H1 (cell line): ENCODE measurements around the gene NGFR. TPM values are rescaled to one million over a fixed set of nuclear protein-coding genes. Genes with fewer than 3 reads are reported as not detected.

ENCODE experiments used
- CTCF ChIA-PET: fragments of 300-600 bp; sonication (Branson Sonifier 250); formaldehyde crosslinking; loops from one replicate; lab custom pipeline; 2021; ENCODE audit not compliant: partially characterized antibody; lab: Charles Lee
- POLR2A ChIA-PET: fragments of 300-600 bp; sonication (Branson Sonifier 250); formaldehyde crosslinking; loops from one replicate; lab custom pipeline; 2021; ENCODE audit warnings: inconsistent platforms; ENCODE audit not compliant: partially characterized antibody; lab: Charles Lee
- DNase-seq, 2 experiments: peaks; one replicate each; pipeline versions ENCODE4 v3.0.0 to v3.0.0-alpha.2; 2010 to 2022; ENCODE audit warnings: low spot score in 2 of 2, low read depth in 1 of 2, mixed read lengths in 1 of 2
- FAIRE-seq: peaks from 2 replicates; lab custom pipeline; 2011; peaks lifted over from hg19 to GRCh38; lab: Jason Lieb, UNC
- H2AFZ ChIP-seq: 2 replicates; pipeline ENCODE4 v1.8.1; 2012; ENCODE audit warnings: low read length, inconsistent platforms
- H2AK5ac ChIP-seq: 2 replicates; pipeline ENCODE4 v1.6.1; 2013; ENCODE audit warnings: low read depth, low read length
- H2BK120ac ChIP-seq: replicated peaks from 2 replicates; pipeline ENCODE3; 2013; ENCODE audit warnings: low read depth, low read length, inconsistent platforms
- H2BK12ac ChIP-seq: 2 replicates; pipeline ENCODE4 v1.6.1; 2013; ENCODE audit warnings: low read depth, low read length
- H2BK15ac ChIP-seq: 2 replicates; pipeline ENCODE4 v1.6.1; 2013; ENCODE audit warnings: low read length
- H2BK20ac ChIP-seq: 2 replicates; pipeline ENCODE4 v1.6.1; 2013; ENCODE audit warnings: low read length
- H2BK5ac ChIP-seq: 2 replicates; pipeline ENCODE4 v1.6.1; 2013; ENCODE audit warnings: low read depth, low read length
- H3K14ac ChIP-seq: 2 replicates; pipeline ENCODE4 v1.6.1; 2013; ENCODE audit warnings: inconsistent platforms; ENCODE audit not compliant: insufficient read length
- H3K18ac ChIP-seq: 2 replicates; pipeline ENCODE4 v1.6.1; 2013; ENCODE audit warnings: low read length; ENCODE audit errors: extremely low read depth
- H3K23ac ChIP-seq: 2 replicates; pipeline ENCODE4 v1.6.1; 2013; ENCODE audit warnings: inconsistent platforms; ENCODE audit not compliant: insufficient read length
- H3K23me2 ChIP-seq: 2 replicates; pipeline ENCODE4 v1.6.1; 2013; ENCODE audit warnings: low read depth, low read length
- H3K27ac ChIP-seq: 2 replicates; pipeline ENCODE4 v1.6.1; 2011; ENCODE audit warnings: low read depth, low read length, inconsistent platforms
- H3K27me3 ChIP-seq, 4 experiments: replicated peaks in 1 of 4; 1 replicate in 1 of 4; 2 replicates in 3 of 4; pipeline versions ENCODE4 v1.6.1 to v1.8.1; 2011 to 2013; ENCODE audit warnings: low read length in 3 of 4, mild to moderate bottlenecking in 3 of 4, inconsistent platforms in 2 of 4, mixed read lengths in 2 of 4, moderate library complexity in 1 of 4; ENCODE audit not compliant: control insufficient read depth in 3 of 4, insufficient read depth in 3 of 4; ENCODE audit errors: extremely low read depth in 1 of 4
- H3K36me3 ChIP-seq, 4 experiments: 2 replicates each; pipeline versions ENCODE4 v1.6.1 to v1.8.1; 2011 to 2013; ENCODE audit warnings: mild to moderate bottlenecking in 4 of 4, low read length in 3 of 4, moderate library complexity in 2 of 4, control low read depth in 1 of 4, inconsistent platforms in 1 of 4; ENCODE audit not compliant: insufficient read depth in 4 of 4, control insufficient read depth in 2 of 4
- H3K4ac ChIP-seq: replicated peaks from 2 replicates; pipeline ENCODE3; 2013; ENCODE audit warnings: low read length, low read depth, mixed read lengths, inconsistent platforms; ENCODE audit not compliant: insufficient read length
- H3K4me1 ChIP-seq, 4 experiments: replicated peaks in 1 of 4; 1 replicate in 1 of 4; 2 replicates in 3 of 4; pipeline versions ENCODE4 v1.6.1 to v1.8.1; 2011 to 2013; ENCODE audit warnings: low read length in 3 of 4, inconsistent platforms in 2 of 4, mixed read lengths in 1 of 4; ENCODE audit not compliant: insufficient read depth in 4 of 4, control insufficient read depth in 3 of 4
- H3K4me2 ChIP-seq, 2 experiments: 2 replicates each; pipeline versions ENCODE4 v1.6.1 to v1.8.1; 2011 to 2013; ENCODE audit warnings: low read depth in 2 of 2, low read length in 2 of 2, control low read depth in 1 of 2, inconsistent platforms in 1 of 2, mild to moderate bottlenecking in 1 of 2; ENCODE audit not compliant: insufficient read depth in 1 of 2
- H3K4me3 ChIP-seq, 4 experiments: fragments of 200-600, 300-600 bp in 1 of 4; sonication (generic), shearing (Covaris generic), sonication (Bioruptor Twin) in 1 of 4; 2 replicates each; pipeline versions ENCODE4 v1.5.1 to v1.8.1; 2011 to 2016; ENCODE audit warnings: low read length in 4 of 4, low read depth in 3 of 4, control low read depth in 2 of 4, inconsistent platforms in 2 of 4, mild to moderate bottlenecking in 2 of 4, mixed read lengths in 1 of 4, moderate library complexity in 1 of 4; ENCODE audit not compliant: insufficient read depth in 2 of 4; ENCODE audit errors: extremely low read depth in 1 of 4
- H3K56ac ChIP-seq: replicated peaks from 2 replicates; pipeline ENCODE3; 2013; ENCODE audit warnings: low read depth, mild to moderate bottlenecking, mixed read lengths, low read length, inconsistent platforms; ENCODE audit not compliant: insufficient read length
- H3K79me1 ChIP-seq: 2 replicates; pipeline ENCODE4 v1.6.1; 2013; ENCODE audit warnings: low read depth, low read length, control low read depth
- H3K79me2 ChIP-seq, 2 experiments: 2 replicates each; pipeline versions ENCODE4 v1.6.1 to v1.8.1; 2012 to 2013; ENCODE audit warnings: low read length in 2 of 2, mild to moderate bottlenecking in 2 of 2, inconsistent platforms in 1 of 2; ENCODE audit not compliant: insufficient read depth in 2 of 2, control insufficient read depth in 1 of 2
- H3K9ac ChIP-seq, 4 experiments: replicated peaks in 1 of 4; 1 replicate in 1 of 4; 2 replicates in 3 of 4; pipeline versions ENCODE4 v1.6.1 to v1.8.1; 2011 to 2013; ENCODE audit warnings: low read depth in 3 of 4, low read length in 3 of 4, control low read depth in 2 of 4, mild to moderate bottlenecking in 2 of 4, moderate library complexity in 2 of 4, inconsistent platforms in 1 of 4; ENCODE audit errors: extremely low read depth in 1 of 4
- H3K9me3 ChIP-seq, 2 experiments: 2 replicates each; pipeline versions ENCODE4 v1.6.1 to v1.8.1; 2012 to 2013; ENCODE audit warnings: mild to moderate bottlenecking in 2 of 2, moderate library complexity in 2 of 2, control low read depth in 1 of 2, inconsistent platforms in 1 of 2, low read depth in 1 of 2, low read length in 1 of 2, mixed read lengths in 1 of 2; ENCODE audit not compliant: insufficient read depth in 2 of 2
- H4K20me1 ChIP-seq, 2 experiments: replicated peaks in 1 of 2; 2 replicates each; pipeline versions ENCODE3 to v1.8.1; 2011 to 2013; ENCODE audit warnings: inconsistent platforms in 2 of 2, low read length in 2 of 2, mild to moderate bottlenecking in 1 of 2; ENCODE audit not compliant: insufficient read depth in 2 of 2, control insufficient read depth in 1 of 2
- H4K5ac ChIP-seq: 2 replicates; pipeline ENCODE4 v1.6.1; 2013; ENCODE audit warnings: low read length, low read depth, mixed read lengths, inconsistent platforms; ENCODE audit not compliant: insufficient read length
- H4K8ac ChIP-seq: 2 replicates; pipeline ENCODE4 v1.8.0; 2013; ENCODE audit warnings: mild to moderate bottlenecking, moderate library complexity, low read length, inconsistent platforms; ENCODE audit not compliant: insufficient read depth; ENCODE audit errors: extremely low read depth
- H4K91ac ChIP-seq: replicated peaks from 2 replicates; pipeline ENCODE3; 2013; ENCODE audit warnings: low read length, mixed read lengths, inconsistent platforms; ENCODE audit not compliant: insufficient read length
- BCL11A ChIP-seq, 2 experiments: IDR thresholded peaks; one replicate each; pipeline ENCODE4 v1.6.1; 2011; ENCODE audit warnings: low read depth in 2 of 2, low read length in 2 of 2, mild to moderate bottlenecking in 2 of 2
- CBX8 ChIP-seq: fragments of 300-800, 300-1000 bp; sonication (generic); IDR thresholded peaks from 2 replicates; pipeline ENCODE4 v1.7.1; 2016; ENCODE audit warnings: low read depth, low read length, borderline replicate concordance
- CEBPB ChIP-seq: IDR thresholded peaks from 2 replicates; pipeline ENCODE4 v1.6.1; 2012; ENCODE audit warnings: low read depth, low read length
- CHD1 ChIP-seq: IDR thresholded peaks from 2 replicates; pipeline ENCODE4 v1.6.1; 2012; ENCODE audit warnings: low read depth, low read length, improper control_type of control experiment
- CREB1 ChIP-seq: IDR thresholded peaks from 2 replicates; pipeline ENCODE4 v1.6.1; 2012; ENCODE audit warnings: inconsistent platforms
- CTBP2 ChIP-seq: IDR thresholded peaks from 2 replicates; pipeline ENCODE4 v1.7.0; 2011; ENCODE audit warnings: borderline replicate concordance, mild to moderate bottlenecking, moderate library complexity, mixed read lengths, low read length; ENCODE audit not compliant: insufficient read depth, insufficient read length
- JUND ChIP-seq: IDR thresholded peaks from 2 replicates; pipeline ENCODE4 v1.6.1; 2011; ENCODE audit warnings: mild to moderate bottlenecking, improper control_type of control experiment, low read length
- POLR2AphosphoS5 ChIP-seq: IDR thresholded peaks from 2 replicates; pipeline ENCODE4 v1.6.1; 2011; ENCODE audit warnings: low read depth, low read length
- RAD21 ChIP-seq, 2 experiments: IDR thresholded peaks in 1 of 2; conservative IDR thresholded peaks in 1 of 2; 2 replicates each; pipeline ENCODE4 v1.6.1; 2011; ENCODE audit warnings: low read depth in 2 of 2, low read length in 2 of 2, improper control_type of control experiment in 1 of 2, inconsistent platforms in 1 of 2, mild to moderate bottlenecking in 1 of 2, moderate library complexity in 1 of 2
- RBBP5 ChIP-seq: IDR thresholded peaks from 2 replicates; pipeline ENCODE4 v1.7.1; 2012; ENCODE audit warnings: low read depth, mild to moderate bottlenecking, inconsistent platforms, low read length, moderate library complexity, borderline replicate concordance
- SIRT6 ChIP-seq: IDR thresholded peaks from one replicate; pipeline ENCODE4 v1.7.1; 2012; ENCODE audit warnings: low read length, inconsistent platforms
- TBP ChIP-seq: IDR thresholded peaks from 2 replicates; pipeline ENCODE4 v1.6.1; 2011; ENCODE audit warnings: low read depth, low read length, improper control_type of control experiment
- WGBS, 2 experiments: shearing (Covaris generic) in 1 of 2; methylation state at CpG; one replicate each; pipeline versions ENCODE4 v1.1.6 to v1.1.7; 2013 to 2015; ENCODE audit warnings: low lambda C conversion rate in 2 of 2, mixed read lengths in 2 of 2, inconsistent platforms in 1 of 2, low coverage in 1 of 2, missing lambda C conversion rate in 1 of 2; ENCODE audit not compliant: insufficient replicate concordance in 2 of 2, insufficient coverage in 1 of 2, insufficient read length in 1 of 2; ENCODE audit errors: extremely low coverage in 1 of 2, missing lambda C conversion rate in 1 of 2; 5-methylcytosine and 5-hydroxymethylcytosine counted together
- polyA plus RNA-seq, 7 experiments: library from polyadenylated mRNA; depleted of rRNA in 3 of 7; stranded (reverse) in 5 of 7; unstranded in 2 of 7; fragments of >200 nt in 5 of 7; fragments of 200-250 nt in 2 of 7; gene quantifications; 1 replicate in 5 of 7; 2 replicates in 1 of 7; 4 replicates in 1 of 7; pipeline versions ENCODE4 v1.2.1 to v1.2.3, GENCODE V29; 2011 to 2013; ENCODE audit warnings: missing spikeins in 2 of 7, mixed read lengths in 2 of 7
- total RNA-seq: library from RNA; stranded (reverse); fragmentation: NEBNext Ultra II Directional; extraction: Animal tissue kit (Norgen Biotek cat#: 25700); gene quantifications from 2 replicates; pipeline ENCODE4 v1.2.1, GENCODE V29; 2021

NGFR gene
- total and polyA plus RNA-seq, 2 of the 8 experiments (the other 6 are each of a cell fraction or from before 2014, with no cell fraction given), result 8.1 to 10.3 TPM

DNA sequence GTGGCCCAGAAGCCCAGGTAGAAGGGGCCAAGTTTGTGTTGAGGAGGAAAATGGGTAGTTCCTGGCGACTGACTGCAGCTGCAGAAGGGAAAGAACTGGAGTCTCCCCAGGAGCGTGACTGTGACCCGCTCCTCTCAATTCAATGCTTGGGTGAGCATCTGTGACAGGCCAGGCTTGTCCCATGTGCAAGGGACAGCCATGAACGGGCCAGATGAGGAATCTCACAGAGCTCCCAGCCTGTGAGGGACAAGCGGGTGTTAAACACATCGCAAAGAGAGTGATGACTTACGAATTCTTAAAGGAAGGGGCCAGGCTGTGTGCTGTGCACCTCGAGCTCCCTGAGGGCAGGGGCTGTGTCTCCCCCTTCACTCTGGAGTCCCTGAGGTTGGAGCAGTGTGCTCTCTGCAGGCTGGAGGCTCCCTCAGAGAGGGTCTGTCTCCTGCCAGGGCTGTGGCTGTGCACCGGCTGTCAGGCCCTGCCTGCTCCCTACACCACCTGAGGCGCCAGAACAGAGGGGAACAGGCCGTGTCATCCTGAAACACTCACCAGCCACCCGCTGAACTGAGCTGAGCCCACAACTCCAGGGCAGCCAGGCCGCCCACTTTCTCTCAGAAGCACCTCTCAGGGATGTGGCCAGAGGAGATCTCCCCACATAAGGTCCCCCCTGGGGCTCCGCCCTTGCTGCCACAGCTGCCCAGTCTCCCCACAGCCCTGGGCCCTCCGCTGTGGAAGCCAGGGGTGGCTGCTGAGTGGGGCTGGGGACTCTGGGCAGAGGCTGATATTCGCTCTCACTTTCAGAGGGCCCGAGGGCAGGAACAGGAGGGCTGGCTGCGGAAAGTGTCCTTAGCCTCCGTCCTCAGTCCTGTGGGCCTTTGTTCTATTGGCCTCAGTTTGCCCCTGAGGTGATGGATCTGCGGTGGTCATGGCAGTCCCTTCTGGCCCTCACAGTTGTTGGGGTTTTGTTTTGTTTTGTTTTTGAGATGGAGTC is 54.9 kb downstream of the NGFR start:
- H2BK12ac ChIP-seq, result peak overlapping the region; percentile 39; the same call in 1 of the 2 replicates
- no peaks in the 10 kb centered on the region for H3K9me3 ChIP-seq
- H3K79me2 ChIP-seq, result no peaks in the 10 kb centered on the region
- no peak overlapping the region for H2BK120ac ChIP-seq
- no peak overlapping the region for H3K14ac ChIP-seq
- H3K4ac ChIP-seq, result no peak overlapping the region
- no peak overlapping the region for H3K4me3 ChIP-seq
- ChIA-PET POLR2A (no interaction called here), CTCF (interaction anchor here (0.9 to 16.4 kb wide), 6 partner anchors 39 to 147 kb away, joined by 3 to 228 read pairs (median 60); no protein-coding TSS in a partner anchor)
- no peak overlapping the region for H2BK20ac ChIP-seq
- H4K8ac ChIP-seq, result no peak overlapping the region; the same call in 1 of the 2 replicates
- H3K36me3 ChIP-seq, result no peaks in the 10 kb centered on the region
- no peak for FAIRE-seq
- no peak overlapping the region for H3K18ac ChIP-seq
- no peak overlapping the region for H3K4me2 ChIP-seq
- 84% methylated on average over 19 of the region's 20 CpGs; no CpG with 5 or more reads in 1 of the 2 experiments for WGBS, 2 experiments
- no peak for DNase-seq
- H2AK5ac ChIP-seq, result no peak overlapping the region
- H3K56ac ChIP-seq, result no peak overlapping the region
- no peaks in the 10 kb centered on the region for H4K20me1 ChIP-seq
- no peak overlapping the region for H4K91ac ChIP-seq
- H3K9ac ChIP-seq, result no peak overlapping the region
- no peaks in the 10 kb centered on the region for H3K27me3 ChIP-seq
- H3K4me1 ChIP-seq, result peaks cover 0 to 26% (median 14%) of the 10 kb centered on the region in 4 experiments; a peak in 6 of 7 replicates
- H3K23me2 ChIP-seq, result no peaks in the 10 kb centered on the region
- H3K27ac ChIP-seq, result no peak overlapping the region
- no peak overlapping the region for H4K5ac ChIP-seq
- H2BK5ac ChIP-seq, result no peak overlapping the region
- no peaks in the 10 kb centered on the region for H3K79me1 ChIP-seq
- no peak overlapping the region for H2AFZ ChIP-seq
- H3K23ac ChIP-seq, result no peak overlapping the region
- H2BK15ac ChIP-seq, result peak overlapping the region; percentile 16; the same call in 1 of the 2 replicates
- TF ChIP-seq JUND, result no peak
- TF ChIP-seq POLR2AphosphoS5, result no peak
- TF ChIP-seq CEBPB, result no peak
- no peak for TF ChIP-seq CHD1
- TF ChIP-seq CTBP2, result no peak
- no peak for TF ChIP-seq SIRT6
- TF ChIP-seq RBBP5, result no peak
- no peak for TF ChIP-seq CBX8
- no peak for TF ChIP-seq BCL11A (IDR thresholded peaks at IDR 0.05; ENCODE audit: low read depth in 2 of 2, low read length in 2 of 2)
- TF ChIP-seq RAD21 (IDR thresholded peaks at IDR 0.05 in 1 of 2, conservative IDR thresholded peaks at IDR 0.05 in 1 of 2; ENCODE audit: low read depth in 2 of 2, low read length in 2 of 2), result no peak
- TF ChIP-seq TBP, result no peak
- no peak for TF ChIP-seq CREB1
